ENCODE data around the gene UNK. TPM values are rescaled to one million over a fixed set of nuclear protein-coding genes. Genes with fewer than 3 reads are reported as not detected.

Gene UNK
- total and polyA plus RNA-seq, 2 of the 13 experiments (the other 11 are each of a cell fraction or from before 2014, with no cell fraction given), result 31.6 to 33.0 TPM

DNA sequence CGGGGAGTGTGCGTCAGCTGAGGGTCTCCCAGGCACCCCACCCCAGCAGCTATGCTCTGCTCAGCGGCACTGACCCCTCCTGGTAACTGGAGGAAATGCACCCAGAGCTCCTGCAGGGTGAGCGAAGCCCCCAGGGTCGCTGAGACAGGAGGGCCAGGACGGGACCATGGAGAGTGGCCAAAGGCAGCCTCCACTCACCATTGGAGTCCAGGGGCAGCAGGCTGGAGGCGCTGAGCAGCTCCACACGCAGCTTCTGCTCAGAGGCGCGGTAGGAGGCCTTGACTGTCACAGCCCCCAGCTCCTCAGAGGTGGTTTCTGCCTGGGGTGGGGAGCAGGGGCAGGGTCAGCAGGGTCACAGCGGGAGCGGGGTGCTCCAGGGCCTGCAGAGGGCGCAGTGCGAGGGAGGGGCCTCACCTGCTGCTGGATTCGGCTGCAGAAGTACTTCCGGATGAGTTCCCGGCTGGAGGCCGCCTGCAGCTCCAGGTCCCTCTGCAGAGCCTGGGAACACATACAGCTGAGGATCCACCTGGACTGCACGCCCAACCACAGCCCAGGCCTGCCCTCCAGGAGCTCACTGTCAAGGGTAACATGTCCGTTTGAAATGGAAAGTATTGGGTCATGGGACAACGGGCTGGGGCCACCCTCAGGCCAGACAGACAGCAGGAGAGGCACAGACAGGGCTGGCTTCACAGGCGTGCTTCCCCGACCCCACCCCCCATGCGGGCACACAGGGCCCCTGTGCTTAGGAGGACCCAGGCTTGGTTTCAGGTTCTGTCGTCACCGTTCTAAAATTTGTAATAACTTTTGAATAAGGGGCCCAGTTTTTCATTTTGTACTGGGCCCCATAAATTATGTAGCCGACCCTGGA, 45.8 kb downstream of the UNK start (continued):
- TF ChIP-seq, protein P1, sequence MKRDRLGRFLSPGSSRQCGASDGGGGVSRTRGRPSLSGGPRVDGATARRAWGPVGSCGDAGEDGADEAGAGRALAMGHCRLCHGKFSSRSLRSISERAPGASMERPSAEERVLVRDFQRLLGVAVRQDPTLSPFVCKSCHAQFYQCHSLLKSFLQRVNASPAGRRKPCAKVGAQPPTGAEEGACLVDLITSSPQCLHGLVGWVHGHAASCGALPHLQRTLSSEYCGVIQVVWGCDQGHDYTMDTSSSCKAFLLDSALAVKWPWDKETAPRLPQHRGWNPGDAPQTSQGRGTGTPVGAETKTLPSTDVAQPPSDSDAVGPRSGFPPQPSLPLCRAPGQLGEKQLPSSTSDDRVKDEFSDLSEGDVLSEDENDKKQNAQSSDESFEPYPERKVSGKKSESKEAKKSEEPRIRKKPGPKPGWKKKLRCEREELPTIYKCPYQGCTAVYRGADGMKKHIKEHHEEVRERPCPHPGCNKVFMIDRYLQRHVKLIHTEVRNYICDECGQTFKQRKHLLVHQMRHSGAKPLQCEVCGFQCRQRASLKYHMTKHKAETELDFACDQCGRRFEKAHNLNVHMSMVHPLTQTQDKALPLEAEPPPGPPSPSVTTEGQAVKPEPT (CRISPR knock-in tag; IDR thresholded peaks at IDR 0.05; ENCODE audit: low read depth), result no peak
- TF ChIP-seq ZNF773 (CRISPR knock-in tag; IDR thresholded peaks at IDR 0.05; ENCODE audit: borderline replicate concordance) (no peak), ZMAT3 (CRISPR knock-in tag; conservative IDR thresholded peaks at IDR 0.05) (no peak), AGO2 (optimal IDR thresholded peaks at IDR 0.05; ENCODE audit: low read depth, low read length) (peak; percentile 79), NRL (CRISPR knock-in tag; IDR thresholded peaks at IDR 0.05; ENCODE audit: borderline replicate concordance) (no peak), ZNF468 (CRISPR knock-in tag; IDR thresholded peaks at IDR 0.05) (no peak), HOXA3 (CRISPR knock-in tag; IDR thresholded peaks at IDR 0.05) (0 out of 2 replicates have a peak, but pooled peaks have one; percentile 17), NCOA5 (CRISPR knock-in tag; IDR thresholded peaks at IDR 0.05) (0 out of 2 replicates have a peak, but pooled peaks have one; percentile 22), ZNF124 (CRISPR knock-in tag; IDR thresholded peaks at IDR 0.05) (0 out of 2 replicates have a peak, but pooled peaks have one; percentile 33)
- TF ChIP-seq, protein P2, sequence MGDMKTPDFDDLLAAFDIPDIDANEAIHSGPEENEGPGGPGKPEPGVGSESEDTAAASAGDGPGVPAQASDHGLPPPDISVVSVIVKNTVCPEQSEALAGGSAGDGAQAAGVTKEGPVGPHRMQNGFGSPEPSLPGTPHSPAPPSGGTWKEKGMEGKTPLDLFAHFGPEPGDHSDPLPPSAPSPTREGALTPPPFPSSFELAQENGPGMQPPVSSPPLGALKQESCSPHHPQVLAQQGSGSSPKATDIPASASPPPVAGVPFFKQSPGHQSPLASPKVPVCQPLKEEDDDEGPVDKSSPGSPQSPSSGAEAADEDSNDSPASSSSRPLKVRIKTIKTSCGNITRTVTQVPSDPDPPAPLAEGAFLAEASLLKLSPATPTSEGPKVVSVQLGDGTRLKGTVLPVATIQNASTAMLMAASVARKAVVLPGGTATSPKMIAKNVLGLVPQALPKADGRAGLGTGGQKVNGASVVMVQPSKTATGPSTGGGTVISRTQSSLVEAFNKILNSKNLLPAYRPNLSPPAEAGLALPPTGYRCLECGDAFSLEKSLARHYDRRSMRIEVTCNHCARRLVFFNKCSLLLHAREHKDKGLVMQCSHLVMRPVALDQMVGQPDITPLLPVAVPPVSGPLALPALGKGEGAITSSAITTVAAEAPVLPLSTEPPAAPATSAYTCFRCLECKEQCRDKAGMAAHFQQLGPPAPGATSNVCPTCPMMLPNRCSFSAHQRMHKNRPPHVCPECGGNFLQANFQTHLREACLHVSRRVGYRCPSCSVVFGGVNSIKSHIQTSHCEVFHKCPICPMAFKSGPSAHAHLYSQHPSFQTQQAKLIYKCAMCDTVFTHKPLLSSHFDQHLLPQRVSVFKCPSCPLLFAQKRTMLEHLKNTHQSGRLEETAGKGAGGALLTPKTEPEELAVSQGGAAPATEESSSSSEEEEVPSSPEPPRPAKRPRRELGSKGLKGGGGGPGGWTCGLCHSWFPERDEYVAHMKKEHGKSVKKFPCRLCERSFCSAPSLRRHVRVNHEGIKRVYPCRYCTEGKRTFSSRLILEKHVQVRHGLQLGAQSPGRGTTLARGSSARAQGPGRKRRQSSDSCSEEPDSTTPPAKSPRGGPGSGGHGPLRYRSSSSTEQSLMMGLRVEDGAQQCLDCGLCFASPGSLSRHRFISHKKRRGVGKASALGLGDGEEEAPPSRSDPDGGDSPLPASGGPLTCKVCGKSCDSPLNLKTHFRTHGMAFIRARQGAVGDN (CRISPR knock-in tag; IDR thresholded peaks at IDR 0.05), result peak; percentile 44
- TF ChIP-seq, protein P3, sequence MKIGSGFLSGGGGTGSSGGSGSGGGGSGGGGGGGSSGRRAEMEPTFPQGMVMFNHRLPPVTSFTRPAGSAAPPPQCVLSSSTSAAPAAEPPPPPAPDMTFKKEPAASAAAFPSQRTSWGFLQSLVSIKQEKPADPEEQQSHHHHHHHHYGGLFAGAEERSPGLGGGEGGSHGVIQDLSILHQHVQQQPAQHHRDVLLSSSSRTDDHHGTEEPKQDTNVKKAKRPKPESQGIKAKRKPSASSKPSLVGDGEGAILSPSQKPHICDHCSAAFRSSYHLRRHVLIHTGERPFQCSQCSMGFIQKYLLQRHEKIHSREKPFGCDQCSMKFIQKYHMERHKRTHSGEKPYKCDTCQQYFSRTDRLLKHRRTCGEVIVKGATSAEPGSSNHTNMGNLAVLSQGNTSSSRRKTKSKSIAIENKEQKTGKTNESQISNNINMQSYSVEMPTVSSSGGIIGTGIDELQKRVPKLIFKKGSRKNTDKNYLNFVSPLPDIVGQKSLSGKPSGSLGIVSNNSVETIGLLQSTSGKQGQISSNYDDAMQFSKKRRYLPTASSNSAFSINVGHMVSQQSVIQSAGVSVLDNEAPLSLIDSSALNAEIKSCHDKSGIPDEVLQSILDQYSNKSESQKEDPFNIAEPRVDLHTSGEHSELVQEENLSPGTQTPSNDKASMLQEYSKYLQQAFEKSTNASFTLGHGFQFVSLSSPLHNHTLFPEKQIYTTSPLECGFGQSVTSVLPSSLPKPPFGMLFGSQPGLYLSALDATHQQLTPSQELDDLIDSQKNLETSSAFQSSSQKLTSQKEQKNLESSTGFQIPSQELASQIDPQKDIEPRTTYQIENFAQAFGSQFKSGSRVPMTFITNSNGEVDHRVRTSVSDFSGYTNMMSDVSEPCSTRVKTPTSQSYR (CRISPR knock-in tag; IDR thresholded peaks at IDR 0.05; ENCODE audit: borderline replicate concordance), result no peak
- TF ChIP-seq, protein P4, sequence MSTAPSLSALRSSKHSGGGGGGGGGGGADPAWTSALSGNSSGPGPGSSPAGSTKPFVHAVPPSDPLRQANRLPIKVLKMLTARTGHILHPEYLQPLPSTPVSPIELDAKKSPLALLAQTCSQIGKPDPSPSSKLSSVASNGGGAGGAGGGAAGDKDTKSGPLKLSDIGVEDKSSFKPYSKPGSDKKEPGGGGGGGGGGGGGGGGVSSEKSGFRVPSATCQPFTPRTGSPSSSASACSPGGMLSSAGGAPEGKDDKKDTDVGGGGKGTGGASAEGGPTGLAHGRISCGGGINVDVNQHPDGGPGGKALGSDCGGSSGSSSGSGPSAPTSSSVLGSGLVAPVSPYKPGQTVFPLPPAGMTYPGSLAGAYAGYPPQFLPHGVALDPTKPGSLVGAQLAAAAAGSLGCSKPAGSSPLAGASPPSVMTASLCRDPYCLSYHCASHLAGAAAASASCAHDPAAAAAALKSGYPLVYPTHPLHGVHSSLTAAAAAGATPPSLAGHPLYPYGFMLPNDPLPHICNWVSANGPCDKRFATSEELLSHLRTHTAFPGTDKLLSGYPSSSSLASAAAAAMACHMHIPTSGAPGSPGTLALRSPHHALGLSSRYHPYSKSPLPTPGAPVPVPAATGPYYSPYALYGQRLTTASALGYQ (CRISPR knock-in tag; IDR thresholded peaks at IDR 0.05), result no peak
- TF ChIP-seq, protein P5, sequence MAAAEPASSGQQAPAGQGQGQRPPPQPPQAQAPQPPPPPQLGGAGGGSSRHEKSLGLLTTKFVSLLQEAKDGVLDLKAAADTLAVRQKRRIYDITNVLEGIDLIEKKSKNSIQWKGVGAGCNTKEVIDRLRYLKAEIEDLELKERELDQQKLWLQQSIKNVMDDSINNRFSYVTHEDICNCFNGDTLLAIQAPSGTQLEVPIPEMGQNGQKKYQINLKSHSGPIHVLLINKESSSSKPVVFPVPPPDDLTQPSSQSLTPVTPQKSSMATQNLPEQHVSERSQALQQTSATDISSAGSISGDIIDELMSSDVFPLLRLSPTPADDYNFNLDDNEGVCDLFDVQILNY (CRISPR knock-in tag; conservative IDR thresholded peaks at IDR 0.05), result no peak

Measured in HepG2 (cell line).